CD4-positive, alpha-beta T cell treated with Interleukin-1 beta for 1 hour (primary cell): ENCODE measurements around the gene TSHZ2.
A peak's percentile ranks its signal among the peaks of the same experiment; 100 is the strongest.

Experiments
- DNase-seq, 2 donors: peaks; one replicate each; pipeline ENCODE4 v3.0.0-alpha.2; 2020 to 2022

Gene TSHZ2

DNA sequence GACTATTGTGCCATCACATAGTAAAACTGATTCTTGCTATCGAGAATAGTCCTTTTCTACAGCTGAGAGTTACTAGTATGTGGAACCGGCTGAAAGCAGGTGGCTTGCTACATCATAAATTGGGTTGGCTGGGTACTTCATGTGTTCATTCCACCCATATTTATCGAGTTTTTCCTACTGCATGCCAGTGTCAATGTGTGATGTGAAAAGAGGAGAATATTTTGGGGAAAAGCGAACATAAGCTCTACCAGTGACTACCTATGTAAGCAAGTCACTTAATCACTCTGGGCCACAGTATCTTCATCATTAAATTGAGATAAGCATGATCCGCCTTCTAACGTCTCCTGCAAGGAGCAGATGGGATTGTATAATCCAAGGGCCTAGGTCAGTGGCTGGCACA is 61.0 kb downstream of the TSHZ2 start:
- DNase-seq = no peak

DNA sequence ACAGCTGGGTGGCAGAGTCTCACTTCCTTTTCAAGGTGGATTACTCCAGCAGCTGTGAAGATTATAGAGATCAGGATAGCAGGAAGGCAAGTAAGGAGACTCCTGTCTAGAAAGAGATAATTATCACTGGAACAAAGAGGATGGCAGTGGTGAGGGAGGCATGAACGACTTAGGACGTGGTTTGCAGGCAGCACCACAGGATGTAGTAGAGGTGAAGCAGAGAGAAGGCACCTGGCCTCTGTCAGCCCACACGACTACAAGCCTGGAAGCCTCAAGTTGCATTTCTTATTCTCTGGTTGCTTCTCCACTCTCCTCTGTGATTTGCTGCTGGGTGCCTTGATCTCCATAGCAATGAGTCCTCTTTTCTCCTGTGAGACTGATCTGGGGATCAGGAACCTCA is 62.7 kb downstream of the TSHZ2 start:
- DNase-seq = no peak

DNA sequence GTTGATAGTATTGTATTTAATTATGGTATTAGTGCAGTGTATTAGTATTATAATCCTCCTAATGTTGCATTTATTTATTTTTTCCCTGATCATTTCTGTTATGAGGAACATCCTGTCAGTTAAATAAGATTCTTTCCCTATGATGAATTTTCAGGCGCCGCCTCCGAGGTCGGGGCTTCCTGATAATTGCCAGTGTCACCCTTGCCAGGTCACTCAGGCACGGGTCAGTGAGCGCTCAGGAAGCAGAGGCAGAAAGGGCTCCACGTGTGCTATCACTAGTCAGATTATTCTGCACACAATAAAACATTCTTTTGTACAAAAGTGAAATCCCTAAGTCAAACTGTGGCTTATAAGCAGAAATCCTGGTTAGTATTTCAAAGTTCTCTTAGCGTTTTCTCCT is 64.8 kb downstream of the TSHZ2 start:
- no peak for DNase-seq

DNA sequence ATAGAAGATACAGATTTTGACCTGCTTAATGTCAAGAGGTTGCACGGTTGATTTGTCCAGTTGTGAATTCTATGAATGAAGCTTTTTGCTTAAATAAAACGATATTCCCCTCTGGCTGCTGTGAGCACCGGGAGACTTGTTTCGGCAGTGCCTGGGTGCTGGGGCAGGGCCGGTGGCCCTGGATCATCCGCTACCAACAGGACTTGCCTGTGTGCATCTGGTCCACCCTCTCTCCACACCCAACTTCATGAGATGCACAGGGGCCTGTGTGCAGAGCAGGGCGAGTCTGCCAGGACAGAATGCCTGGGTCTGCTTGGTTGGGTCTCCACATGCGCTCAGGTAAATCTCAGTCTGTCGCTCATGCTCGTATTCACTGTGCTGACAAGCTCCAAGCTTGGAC is 65.5 kb downstream of the TSHZ2 start:
- DNase-seq = no peak

DNA sequence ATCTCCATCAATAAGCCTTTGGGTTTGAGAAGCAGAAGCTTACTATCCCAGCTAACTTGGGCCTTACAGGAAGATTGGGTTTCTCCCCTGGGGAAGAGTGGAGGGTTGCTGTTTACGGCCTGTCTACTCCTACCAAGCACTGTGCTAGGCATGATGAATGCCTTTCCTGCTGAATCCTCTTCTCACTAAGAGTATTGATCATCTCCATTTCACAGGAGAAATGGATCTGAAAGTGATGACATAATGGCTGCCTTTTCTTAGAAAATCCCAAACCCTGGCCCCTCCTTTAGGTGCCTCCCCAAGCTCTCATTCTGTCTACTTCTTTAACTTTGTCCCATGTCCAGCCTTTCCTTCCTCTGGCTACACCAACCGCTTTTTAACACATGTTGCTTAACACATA is 66.1 kb downstream of the TSHZ2 start:
- no peak for DNase-seq

DNA sequence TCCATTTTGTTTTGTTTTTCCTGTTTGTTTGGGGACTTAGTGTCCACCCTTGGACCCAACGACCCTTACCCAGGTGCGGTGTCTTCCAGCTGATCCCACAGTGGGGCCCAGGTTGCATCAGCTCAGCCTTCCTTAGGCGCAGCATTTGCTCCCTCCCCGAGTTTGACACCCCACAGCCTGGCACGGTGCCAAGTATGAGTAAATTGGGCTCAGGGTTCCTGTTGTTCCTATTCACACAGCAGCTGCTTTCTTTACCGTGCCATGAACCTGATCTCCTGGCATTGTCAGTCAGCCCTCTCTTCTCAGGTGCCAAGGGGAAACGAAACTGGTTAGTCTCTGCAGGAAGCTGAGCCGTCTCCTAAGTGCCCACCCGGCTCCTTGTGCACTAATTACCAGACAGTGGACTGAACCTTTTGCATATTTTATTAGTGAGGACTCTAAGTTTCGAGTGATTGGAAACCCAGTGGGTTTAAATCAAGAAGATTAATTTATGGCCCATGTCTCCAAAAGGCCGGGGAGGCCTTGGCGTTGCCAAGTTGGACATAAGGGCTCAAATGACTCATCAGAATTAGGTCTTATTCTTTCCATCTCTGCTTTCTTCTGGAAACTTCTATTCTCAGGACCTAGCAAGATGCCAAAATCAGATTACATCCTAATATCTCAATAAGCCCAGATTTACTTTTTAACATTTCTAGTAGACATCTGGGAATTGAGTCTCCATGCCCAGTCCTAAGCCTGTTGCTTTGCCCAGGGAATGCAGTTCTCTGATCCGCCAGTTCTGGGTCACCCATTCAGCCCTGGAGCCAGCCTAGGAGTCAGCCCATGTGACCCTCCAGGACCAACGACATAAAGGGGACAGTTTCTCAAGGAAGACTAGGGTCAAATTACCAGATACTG is 68.8 kb downstream of the TSHZ2 start:
- no peak for DNase-seq

DNA sequence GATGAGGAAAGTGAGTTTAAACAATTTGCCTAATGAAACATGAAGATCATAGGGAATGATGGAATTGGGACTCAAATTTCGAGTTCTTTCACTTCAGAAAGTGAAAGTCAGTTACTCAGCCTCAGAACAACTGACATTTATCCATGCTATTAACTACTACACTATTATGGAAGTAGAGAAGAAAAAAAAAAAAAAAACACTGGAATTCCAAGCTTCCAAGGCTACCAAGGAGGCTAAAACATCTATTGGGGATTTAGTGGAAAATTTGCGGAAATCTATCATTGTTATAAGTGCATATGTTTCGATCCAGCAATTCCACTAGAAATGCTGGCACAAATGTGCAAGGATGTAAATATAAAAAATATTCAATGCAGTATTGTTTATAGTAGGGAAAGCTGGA is 70.4 kb downstream of the TSHZ2 start:
- no peak for DNase-seq

DNA sequence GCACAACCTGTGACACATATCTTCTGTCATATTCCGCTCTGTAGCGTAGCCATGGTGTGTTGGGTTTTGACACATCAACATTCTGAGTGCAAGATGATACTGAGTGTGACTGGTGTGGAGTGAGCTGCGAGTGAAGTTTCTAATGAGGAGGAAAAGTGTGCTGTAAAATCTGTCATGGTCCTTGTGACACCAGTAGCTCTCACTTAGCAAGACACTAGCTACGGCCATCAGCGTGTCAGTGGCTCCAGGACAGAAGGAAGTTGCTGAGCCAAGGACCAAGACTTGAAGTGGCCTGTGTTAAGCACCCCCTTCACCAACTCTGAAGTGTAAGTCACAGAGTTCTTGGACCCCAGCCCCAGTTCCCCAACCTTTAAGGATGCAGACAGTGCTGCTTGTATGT is 72.1 kb downstream of the TSHZ2 start:
- no peak for DNase-seq

DNA sequence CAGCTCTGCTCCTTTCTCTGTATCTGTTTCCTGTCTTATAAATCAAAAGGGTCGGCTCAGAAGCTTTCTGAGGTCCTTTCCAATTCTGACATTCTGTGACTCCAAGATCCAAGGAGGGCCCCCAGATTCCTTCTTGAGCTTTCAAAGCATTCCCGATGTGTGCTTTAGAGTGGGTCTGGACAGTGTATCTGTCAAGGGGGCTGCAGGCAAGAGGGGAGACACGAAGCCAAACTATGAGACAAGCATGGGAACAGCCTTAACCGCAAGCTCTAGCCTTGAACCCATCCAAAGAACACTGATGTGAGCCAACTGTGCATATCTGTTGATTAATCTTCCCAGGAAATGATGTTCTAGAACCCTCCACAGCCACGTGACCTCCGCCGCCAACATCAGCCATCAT is 73.8 kb downstream of the TSHZ2 start:
- no peak for DNase-seq

DNA sequence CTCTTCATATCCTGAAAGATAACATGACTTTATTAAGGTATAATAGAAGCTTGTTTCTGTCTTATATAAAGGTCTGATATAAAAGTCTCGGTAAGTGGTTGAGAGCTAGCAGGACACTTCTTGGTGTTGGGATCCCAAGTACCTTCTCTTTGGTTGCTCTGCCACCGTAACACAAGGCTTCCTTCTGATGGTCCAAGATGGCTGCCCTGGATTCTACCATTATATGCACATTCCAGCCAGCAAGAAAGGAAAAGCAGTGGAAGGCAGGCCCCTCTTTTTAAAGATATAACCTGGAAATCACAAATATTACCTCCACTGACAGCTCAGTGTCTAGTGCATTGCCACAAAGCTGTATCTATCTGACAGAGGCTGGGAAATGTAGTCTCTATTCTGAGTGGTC is 75.0 kb downstream of the TSHZ2 start:
- DNase-seq = no peak

DNA sequence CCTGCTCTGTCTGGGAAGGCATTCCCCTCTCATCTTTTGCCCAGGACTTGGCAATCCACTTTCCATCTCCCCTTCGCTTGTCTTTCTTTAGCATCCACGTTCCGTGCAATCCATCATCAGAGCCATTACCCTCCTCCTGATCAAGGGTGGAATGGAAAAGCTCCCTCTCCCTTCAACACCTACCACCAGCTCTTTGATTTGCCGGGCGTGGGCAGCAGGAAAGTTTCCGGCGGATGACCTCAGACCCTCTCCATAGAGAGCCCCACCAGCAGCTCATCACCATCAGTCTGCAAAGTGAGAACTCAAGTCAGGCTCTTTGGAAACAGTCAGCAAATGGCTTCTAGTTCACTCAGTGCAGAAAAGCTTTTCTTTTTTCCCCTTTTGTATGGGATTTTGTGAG is 76.2 kb downstream of the TSHZ2 start:
- no peak for DNase-seq

DNA sequence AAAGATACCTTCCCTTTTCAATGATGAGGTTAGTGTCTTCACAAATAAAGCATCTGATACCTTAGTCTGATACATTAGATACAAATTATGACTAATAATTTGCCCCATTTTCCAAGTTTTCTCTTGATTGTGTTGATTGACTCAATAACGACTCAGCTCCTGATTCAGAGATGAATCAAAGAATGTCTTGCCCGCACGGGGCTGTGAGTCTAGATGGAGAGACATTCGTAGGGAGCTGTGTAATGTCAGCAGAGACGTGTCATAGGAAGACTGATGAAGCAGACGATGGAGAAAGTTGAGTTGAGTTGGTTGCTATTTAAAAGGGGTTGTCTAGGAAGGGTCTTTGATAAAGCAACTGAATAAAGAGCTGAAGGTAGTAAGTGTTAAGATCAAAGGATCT is 78.2 kb downstream of the TSHZ2 start:
- no peak for DNase-seq

DNA sequence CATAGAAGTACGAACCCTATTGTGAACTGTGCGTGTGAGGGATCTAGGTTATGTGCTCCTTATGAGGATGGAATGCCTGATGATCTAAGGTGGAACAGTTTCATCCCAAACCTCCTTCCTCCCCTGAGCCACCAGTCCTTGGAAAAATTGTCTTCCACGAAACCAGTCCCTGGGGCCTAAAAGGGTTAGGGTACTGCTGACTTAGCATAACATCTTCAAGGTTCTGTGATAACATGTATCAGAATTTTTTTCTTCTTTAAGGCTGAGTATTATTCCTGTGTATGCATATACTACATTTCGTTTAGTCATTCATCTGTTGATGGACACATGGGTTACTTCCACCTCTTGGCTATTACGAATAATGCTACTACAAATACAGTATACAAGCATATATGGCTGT is 80.2 kb downstream of the TSHZ2 start:
- no peak for DNase-seq

DNA sequence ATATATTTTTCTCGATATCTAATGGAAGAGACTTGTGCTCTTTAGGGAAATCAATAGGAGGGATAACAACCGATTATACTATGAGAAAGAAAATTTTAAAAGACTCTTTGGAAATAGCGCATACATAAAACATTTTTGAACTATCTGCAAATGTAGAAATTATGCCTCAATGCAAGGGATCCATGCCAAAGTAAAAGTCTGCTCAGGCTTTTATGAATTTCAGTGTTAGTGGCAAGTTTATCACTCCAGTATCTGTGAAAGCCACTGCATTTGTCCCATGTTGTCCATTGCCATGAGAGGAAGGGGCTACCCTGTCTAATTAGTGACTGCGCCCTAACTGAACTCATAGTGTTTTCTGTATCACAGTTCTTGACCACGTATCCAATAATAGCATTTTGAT is 81.4 kb downstream of the TSHZ2 start:
- DNase-seq = no peak

DNA sequence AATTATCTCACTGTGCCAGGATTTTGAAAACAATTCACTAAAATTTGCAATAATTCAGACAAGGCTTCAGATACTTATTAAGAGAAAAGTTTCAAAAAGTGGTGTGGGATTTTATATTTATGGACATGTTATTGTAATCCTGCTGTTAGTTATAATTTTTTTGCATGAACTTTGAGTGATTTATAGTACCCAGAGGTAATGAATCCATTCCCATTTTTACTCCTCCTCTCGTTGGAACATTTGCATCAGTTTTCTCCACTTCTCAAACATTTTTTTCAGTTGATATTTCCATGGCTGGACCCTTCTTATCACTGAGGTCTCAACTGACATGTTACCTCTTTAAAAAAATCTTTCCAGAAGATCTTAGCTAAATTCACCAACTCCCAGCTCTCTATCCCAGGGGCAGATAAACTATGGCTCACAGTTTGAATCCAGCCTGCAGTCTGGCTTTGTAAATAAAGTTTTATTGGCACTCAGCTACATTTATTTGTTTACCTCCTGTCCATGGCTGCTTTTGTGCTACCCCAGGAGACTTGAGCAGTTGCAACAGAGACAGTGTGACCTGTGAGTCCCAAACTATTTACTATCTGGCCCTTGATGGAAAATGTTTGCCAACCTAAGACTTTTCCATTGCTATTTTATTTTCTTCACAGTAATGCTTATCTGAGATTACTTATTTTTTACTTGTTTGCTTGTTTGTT is 83.4 kb downstream of the TSHZ2 start:
- DNase-seq = no peak

DNA sequence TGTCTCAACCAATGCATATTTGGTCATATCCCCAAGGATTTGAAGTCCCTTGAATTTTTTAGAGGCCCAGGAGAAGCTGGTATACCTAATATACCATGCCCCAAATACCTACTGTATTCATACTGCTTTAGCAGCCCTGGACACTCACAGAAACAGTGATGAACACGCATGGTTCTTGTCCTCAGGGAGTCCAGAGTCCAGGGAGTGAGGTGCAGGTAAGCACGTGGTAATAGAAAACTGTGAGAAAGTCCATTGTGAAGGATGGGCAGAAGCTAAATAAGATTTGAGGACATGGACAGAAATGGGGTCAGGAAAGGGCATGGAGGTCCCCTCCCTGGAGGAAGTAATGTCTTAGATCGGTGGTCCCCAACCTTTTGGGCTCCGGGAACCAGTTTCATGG is 85.4 kb downstream of the TSHZ2 start:
- no peak for DNase-seq

DNA sequence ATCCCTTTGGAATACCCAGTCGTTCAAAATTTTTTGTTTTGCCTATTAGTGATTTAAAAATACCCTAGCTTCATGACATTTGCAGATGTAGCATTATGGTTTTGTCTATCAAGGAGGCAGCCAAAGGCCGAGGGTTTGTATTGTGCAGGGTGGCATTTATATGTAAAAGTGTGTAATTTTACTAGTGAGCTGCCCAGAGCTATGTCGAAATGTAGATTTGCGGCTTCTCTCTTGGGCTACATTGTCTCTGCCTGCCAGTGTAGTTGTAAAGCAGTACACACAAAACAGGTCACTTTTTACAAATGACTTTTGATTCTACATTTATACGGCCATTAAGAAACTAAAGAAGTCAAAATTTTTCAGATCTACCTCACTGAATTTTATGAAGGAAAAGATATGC is 87.7 kb downstream of the TSHZ2 start:
- no peak for DNase-seq

DNA sequence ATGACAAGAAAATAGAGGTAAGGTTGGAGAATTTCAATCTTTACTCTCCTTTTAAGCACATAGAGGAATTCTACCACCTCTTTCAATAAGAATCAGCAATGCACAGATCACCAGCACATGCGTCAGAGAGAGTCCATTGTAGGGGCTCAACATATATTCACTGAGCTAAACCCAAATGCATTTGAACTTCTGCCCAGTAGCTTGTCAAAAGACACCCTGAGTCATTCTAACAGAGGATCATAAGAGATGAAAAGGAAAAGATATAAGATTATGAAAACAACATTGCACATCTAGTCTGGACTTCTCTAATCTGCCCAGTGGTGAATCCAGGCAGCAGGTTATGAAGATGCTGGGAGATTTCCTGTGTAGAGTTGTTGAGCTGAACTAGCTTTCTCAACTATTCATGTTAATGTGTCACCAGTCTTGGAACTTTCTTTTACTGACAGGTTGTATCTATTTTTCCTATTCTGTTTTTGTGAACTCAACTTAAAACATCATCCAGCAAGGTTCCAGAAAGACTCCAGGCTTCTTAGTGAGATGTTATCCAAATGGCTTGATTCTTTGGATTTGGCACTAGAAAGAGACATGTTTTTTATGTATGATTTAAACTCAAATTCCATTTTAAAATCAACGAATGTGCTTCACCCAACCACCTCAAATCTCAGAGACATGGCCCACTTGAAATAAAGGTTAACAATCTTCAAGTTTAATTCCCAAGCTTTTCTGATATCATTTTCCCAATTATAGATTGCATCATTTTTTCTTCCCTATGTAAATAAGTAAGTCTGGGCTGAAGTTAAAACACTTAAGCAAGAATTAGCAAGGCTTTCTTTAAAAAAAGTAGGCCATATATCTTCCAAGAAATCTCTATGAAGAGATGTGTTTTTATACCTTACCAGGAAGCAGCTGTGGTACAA is 89.3 kb downstream of the TSHZ2 start:
- no peak for DNase-seq

DNA sequence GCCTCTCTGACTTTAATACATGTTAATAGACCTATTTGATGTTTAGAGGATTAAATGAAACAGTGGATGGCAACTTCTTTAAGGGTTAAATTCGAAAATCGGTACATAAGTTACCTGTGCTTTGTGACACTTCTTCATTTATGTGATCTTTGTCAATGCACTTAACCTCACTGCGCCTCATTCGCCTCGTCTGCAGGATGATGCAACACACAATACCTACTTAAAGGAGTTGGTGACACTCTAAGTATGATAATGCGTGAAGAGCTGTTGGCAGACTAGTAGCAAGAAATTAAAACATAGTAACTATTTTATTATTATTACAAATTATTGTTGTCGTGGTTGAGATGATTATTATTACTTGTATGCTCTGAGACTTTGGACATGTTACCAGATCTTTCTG is 92.8 kb downstream of the TSHZ2 start:
- DNase-seq = no peak

DNA sequence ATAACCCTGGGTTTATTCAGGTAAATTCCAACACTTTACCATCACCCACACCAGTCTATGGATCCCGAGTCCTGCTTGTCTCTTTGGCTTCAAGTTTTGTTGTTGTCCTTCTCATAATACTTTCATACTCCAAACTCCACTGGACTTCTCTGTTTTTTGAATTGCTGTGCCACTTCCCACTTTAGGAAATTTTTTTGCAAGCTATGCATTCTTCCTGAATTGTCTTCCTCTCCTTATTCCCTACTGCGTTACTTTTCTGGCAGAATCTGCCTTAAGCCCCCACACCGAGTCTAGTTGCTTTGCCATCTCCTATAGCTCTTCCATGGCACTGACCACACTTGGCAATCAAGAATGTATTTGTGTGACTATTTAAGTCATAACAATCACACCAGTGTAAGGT is 96.1 kb downstream of the TSHZ2 start:
- no peak for DNase-seq

DNA sequence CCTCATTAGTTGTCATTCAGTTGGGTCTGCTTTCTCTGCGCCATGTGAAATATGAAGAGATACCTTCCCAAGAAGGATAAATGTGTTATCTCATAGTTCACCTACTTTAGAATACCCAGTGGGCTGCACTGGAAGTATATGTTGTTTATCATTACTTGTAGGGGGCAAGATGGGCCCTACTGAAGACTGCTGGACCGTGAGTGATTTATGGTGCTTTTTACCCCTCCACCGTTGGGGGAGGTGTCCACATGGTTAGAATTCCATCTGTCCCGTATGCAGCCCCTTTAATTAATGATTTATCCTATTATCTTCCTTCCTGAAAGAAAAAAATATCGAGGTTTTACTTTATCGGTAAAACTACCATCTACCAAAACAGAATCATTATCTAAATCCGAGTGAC is 97.0 kb downstream of the TSHZ2 start:
- no peak for DNase-seq

DNA sequence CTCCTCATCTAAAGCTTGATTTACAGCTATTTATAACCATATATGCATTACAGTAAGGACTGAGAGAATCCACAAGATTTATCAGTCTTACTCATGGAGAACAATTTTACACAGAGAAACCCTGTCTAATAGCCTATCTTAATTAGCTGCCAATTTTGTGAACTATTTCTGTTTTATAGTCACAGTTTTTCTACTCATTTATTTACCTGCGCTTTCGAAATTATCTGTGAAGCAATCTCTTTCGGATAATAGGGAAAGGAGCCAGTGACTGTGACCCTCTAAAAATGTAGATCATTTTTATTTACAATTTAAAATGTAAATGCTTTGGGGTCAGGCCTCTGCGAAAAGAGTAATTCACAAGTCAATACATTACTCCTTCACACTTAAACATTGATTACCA is 98.1 kb downstream of the TSHZ2 start:
- no peak for DNase-seq

DNA sequence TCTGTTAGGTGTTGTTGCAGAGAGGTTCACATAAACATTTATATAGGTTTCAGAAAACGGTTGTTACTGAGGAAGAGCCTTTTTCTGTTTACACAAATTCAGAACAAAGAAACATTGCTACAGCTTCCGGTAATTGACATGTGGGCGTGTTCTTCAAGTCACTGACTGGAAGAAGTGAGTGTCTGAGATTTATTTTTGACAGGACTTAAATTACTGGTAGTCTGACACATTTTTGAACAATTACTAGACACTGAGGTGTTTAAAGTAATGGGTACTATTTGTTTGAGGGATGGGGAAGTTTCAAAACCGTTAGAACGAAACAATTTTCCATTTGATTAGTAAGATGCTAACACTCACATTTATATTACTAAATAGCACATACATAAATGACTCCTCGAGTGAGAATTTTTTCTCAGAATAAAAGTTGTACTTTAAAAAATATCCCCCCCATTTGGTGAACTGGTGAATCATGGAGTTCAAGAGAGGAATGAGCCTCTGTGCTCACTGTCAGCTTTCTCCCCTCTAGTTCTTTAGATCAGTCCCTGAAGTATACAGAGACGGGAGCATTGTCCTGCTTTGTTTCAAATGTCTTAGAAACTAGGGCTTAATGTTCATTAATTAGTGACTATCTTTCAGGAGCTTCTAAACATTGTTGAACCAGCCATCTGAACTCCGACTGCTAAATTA is 98.7 kb downstream of the TSHZ2 start:
- peak in 1 of 2 donors; percentile 17 for DNase-seq
